GM12873 (cell line): Measurements from ENCODE around the gene IL36B.

Experiments used
- CTCF ChIP-seq: IDR thresholded peaks from 2 replicates; pipeline ENCODE4 v1.5.1; 2012; ENCODE audit warnings: low read depth, mild to moderate bottlenecking, moderate library complexity, low read length, control low read depth; ENCODE audit not compliant: insufficient read depth; ENCODE audit errors: missing control alignments

IL36B gene

DNA sequence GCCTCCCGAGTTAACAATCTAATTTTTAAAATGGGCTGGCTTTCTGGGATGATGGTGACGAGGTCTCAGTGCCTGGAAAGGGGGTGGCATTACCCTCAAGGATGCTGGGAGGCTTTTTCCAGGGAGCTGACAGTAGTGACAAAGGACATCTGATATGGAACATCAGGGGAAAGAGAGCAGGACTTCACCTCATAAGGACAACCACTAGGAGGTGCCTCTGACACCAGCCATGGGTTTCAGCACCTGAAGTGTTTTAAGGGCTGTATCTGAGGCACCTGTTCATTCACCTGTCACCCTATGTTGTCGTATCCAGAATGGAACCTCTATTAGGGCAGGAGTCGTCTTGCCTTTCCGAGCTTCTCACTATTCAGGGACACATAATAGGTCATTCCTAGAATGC, 10.8 kb downstream of the IL36B start:
- peak; percentile 56 for TF ChIP-seq CTCF

DNA sequence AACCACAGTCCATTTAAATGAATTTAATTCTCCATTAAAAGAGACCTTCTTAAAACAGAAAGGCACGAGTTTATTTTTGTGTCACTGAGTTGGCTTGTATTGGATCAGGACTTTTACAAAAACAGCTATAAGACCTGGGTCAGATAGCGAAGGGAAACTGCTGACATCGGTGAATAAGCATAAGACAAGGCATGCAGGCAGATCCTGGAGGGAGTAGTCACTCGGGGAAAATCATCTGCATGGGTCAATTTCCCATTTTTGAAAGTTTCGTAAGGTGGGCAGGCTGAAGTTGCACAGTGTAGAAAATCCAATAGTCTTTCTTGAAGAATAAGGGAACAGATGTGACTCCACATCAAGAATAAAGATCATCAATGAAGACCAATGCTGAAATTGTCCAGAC, 12.9 kb downstream of the IL36B start:
- TF ChIP-seq CTCF = no peak

DNA sequence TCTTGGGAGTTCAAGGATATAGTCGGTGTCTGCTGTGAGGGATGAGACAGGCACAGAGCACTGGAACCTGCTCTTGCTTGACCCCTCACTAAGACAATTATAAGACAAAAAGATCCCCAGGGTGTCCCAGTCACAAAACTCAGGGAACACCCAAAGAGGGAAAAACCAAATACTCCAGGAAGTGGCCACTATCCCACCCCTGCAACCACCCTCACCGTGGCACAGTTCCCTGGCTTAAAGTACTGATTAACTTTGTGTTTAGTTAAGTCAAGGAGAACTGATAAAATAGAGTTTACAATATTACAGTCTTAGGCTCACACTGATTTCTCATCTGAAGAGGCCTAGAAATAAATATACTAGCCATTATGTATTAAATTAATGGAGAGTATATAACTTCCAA, 13.5 kb downstream of the IL36B start:
- TF ChIP-seq CTCF = no peak

GRCh38 chr2:113038291-113038690, 14.4 kb downstream of the IL36B start:
- no peak for TF ChIP-seq CTCF

DNA sequence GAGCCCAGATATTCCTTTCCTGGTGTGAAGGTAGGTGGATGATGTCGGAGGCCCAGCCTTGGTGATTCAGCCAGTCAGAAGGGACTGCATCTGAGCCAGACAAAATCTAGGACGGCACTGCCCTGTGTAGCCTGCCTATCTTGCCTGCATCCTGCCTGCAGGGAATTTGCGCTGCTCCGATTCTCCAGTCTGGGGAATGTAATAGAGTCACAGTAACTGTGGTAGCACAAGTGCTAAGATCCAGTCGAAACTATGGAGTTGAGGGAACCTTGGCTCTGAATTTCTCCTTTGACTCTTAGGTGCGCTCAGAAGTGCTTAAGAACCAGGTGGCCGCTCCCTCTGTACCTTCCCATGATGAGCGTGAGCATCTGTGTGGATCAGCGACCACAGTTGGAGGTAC, 15.9 kb downstream of the IL36B start:
- no peak for TF ChIP-seq CTCF

DNA sequence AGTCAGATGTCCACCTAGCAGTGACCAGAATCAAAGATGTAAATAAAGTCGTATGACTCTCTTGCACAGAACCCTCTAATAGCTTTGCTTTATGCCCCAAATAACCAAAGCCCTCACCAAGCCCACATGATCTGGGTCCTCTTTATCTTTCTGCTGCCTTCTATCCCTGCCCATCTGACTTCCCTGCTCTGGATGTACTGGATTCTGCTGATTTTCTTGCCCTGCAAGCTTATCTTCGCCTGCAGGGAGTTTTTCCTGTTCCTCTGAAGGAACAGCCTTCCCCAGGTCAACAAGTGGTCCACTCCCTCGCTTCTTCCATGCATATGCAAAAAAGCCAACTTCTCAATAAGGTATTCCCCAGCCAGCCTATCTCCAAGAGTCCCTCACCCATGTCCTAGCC, 18.7 kb downstream of the IL36B start:
- no peak for TF ChIP-seq CTCF

GRCh38 chr2:113032737-113033136, 19.9 kb downstream of the IL36B start:
- TF ChIP-seq CTCF = no peak

DNA sequence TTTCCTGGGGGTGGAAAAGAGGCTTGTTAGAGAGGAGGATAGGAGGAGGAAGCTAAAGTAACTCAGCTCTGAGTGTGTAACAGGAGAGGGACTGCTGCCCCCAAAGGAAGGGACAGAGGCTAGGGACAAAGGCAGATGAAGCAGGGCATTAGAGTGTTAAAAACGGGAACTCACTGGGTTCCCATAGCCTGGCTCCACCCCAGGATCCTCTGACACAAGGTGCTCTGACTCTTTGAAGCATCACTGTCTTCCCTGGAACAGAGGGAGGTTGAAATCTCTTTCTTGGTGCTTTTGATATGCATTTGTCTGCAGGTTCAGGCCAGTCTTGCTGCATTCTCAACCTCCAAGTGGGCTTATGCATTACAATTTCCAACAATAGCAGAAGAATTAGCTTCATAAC, 24.6 kb downstream of the IL36B start:
- no peak for TF ChIP-seq CTCF
